Stimulated activated CD8-positive, alpha-beta memory T cell treated with anti-CD3 and anti-CD28 coated beads, Interleukin-2, amount 100 ng/mL, for 1 hour (primary cell): ENCODE data around the gene FAIM2.

Experiments
- DNase-seq, 2 donors: peaks; one replicate each; pipeline ENCODE4 v3.0.0-alpha.2; 2020; ENCODE audit warnings: low read depth in 2 of 2

Gene FAIM2

DNA sequence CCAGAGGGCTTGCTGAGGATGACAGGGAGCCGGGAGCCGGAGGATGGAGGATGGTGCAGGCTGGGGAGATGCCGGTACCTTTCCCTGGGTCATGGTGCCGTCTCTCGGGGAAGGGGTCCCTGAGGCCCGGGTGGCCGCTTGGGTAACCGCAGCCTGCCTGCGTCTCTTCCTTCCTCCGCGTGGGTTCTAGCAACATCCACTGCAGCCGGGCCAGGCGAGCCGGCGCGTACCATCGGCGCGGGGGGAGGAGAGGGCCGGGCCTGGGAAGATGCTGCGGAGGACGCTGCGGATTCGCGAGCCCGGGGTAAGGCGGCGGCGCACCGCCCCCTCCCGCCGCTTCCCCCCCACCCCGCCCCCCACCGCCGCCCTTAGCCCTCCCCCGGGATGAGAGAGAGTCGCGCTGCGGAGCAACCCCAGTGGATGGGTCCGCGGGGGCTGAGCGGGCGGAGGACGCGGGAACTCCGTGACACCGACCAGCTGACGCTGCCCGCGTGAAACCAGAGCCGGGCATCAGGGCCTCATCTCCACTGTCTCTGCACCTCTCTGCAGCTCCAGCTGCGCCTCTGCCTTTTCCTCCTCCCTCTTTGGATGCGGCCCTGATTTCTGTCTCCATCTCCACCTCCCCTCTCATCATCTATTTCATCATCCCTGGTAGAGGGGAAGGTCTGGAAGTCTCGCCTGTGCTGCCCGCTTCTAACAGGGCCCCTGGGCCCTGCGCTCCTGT is at the start of gene FAIM2:
TSS of gene FAIM2 (minus strand) at position 201 of the 724 bp plus-strand sequence. CDS start at position 93, 108 bp downstream.
- DNase-seq, result peak in 1 of 2 donors; percentile 8

DNA sequence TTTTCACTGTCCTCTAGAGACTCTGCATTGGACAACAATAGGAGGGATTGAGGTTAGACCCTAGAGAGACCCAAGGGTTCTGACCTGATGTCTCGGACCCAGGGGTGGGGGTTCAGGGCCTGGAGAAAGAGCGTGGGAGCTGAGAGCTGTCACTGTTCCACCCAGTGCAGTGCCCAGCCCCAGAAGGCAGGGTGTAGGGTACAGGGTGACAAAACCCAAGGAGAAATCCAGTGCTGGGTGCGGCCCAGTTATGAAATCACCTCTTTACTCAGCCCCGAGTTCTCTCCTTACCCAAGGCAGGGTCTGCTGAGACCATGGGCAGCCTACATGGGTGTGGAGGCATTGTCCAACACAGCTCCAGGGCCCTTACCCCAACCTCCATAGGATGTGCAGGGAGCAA is 49.5 kb upstream of the FAIM2 start:
- no peak for DNase-seq

DNA sequence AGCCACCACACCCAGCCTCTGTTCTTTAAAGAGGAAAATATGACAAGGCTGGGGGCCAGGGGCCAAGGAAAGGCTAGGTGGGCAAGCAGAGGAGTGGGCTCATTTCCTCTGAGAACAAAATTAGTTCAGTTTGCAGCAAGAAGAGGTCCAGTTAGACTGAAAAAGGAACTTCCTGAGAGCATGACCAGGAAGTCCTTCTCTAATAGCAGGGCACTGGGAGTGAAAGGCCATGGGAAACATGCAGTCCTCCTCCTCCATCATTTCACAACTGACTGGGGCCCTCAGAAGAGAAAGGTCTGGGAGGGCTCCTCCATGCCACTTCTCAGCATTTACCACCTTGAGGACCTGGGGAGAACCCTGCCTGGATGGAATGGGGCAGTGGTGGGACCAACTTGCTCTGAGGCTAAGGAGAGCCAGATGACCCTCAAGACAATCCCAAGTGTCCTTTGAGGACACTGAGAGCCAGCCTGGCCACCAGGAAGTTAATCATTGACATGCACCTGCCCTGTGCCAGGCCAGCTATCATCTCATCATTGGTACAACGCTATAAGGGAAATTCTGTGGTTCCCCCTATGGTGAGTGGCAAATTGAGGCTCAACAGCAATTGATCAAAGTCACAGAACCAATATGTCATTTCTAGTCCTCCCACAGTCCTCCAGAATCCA is 48.8 kb upstream of the FAIM2 start:
- no peak for DNase-seq

- DNase-seq, result no peak
Observed at GRCh38 chr12:49951411-49952240, 47.9 kb upstream of the FAIM2 start.

DNA sequence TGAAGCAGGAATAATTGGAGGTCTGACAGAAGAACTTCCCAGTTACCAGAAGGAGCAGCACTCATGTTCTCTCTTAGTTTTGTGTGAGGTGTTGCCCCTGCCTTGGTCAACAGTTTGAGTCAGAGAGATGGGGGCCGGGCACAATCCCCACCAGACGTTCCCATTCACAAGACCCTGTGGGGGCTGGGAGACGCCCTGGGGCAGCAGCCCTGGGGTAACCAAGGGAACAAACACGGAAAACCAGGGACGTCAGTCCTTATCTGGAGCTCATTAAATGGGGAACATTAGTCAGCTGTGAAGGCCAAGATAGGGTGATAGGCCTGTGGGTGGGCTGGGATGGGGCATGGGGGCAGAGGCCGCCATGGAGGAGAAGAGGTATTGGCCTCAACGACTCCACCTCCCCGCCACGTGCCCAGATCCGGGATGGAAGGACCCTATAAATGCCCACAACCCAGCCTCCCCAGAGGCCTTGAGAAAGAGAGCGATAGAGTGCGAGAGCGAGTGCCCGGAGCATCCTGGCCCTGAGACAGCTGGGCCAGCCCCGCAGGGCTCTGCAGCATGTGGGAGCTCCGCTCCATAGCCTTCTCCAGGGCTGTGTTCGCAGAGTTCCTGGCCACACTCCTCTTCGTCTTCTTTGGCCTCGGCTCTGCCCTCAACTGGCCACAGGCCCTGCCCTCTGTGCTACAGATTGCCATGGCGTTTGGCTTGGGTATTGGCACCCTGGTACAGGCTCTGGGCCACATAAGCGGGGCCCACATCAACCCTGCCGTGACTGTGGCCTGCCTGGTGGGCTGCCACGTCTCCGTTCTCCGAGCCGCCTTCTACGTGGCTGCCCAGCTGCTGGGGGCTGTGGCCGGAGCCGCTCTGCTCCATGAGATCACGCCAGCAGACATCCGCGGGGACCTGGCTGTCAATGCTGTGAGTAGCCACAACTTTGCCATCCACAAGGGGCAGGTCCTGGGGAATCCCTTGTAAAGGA is 46.9 kb upstream of the FAIM2 start, which contains the start of gene AQP2:
TSS of gene AQP2 (plus strand) at position 465 of the 979 bp plus-strand sequence. CDS start at position 559, 94 bp downstream.
- no peak for DNase-seq

GRCh38 chr12:49949866-49950265 is 46.2 kb upstream of the FAIM2 start:
- DNase-seq, result no peak

DNA sequence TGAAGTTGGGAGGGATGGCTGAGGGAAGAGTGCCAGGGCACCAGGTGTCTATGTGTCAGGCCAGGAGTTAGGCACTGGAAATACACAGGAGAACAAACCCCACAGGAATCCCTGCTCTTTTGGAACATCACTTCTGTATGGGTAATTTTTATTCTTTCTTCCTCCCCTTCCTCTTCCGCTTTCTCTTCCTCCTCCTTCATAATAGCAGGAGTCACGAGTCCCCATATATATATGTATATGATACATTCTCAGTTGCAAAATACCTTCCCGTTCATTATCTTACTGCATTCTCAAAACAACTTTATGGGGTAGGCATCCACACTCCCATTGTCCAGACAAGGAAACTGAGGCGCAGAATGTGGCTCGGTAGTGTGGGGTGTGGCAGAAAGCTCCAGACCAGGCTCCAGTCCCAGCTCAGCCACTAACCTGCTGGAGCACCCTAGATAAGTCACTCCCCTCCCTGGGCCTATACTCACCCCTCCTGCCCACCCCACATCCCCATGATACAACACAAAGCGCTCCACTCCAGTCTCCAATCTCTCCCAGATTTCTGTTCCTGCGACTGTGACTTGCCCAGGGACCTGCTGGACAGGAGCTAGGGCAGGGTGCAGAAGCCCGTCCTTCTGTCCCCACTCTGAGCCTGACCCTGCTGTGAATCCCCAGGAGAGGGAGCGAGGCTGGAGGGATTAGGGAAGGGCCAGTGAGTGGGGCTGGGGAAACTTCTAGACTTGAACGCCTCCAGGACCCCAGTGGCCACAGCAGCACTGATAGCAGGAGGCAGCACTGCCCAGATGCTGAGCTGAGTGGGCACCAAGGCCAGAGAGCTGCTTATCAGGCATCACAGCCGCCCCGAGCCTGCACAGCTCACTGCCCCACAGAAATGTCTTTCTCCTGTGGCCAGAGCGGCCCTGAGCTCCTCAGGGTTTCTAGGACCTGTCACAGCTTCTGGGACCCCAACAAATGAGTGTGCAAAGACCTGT is 45.5 kb upstream of the FAIM2 start:
- DNase-seq, result no peak

- DNase-seq, result no peak
Observed at GRCh38 chr12:49947593-49948226, 44.0 kb upstream of the FAIM2 start.

- no peak for DNase-seq
Observed at GRCh38 chr12:49946497-49946896, 42.8 kb upstream of the FAIM2 start.

GRCh38 chr12:49946086-49946485 is 42.4 kb upstream of the FAIM2 start:
- DNase-seq, result no peak

GRCh38 chr12:49945394-49946080 is 41.8 kb upstream of the FAIM2 start:
- peak; percentile 62 to 68 for DNase-seq

DNA sequence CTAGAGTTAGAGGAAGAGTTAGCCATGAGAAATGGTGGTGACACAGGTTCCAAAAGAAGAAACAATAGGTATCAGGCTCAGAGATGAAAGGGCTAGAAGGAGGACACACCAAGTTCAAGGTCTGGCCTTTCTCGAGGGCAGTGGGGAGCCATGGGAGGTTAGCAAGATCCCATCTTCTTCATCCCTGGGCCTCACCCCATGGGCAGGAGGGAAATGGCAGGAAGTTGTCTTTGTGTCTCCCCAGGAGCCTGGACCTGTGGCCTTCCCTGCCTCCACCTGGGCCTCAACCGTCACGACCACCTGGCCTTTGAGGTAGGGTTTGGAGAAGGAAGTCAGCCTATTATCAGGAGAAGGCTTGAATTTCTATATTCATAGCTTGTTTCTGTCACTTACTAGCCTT is 41.0 kb upstream of the FAIM2 start:
- DNase-seq, result no peak

DNA sequence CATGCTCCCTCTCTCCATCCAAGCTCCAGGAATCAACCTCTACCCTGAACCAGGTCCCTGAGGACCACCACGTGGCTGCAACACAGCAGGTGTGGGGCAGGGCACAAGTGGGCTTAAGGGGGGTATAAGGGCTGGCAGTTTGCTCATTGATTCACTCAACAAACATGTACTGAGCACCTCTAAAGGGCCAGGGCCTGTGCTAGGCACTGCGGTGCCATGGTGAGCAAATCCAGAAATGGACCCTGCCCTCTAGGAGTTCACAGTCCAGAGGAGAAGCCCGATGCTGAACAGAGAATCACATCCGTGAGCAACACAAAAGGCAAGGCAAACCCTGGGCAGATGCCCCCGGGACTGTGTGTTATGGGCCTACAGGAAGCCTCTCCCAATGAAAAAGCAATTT is 40.3 kb upstream of the FAIM2 start:
- DNase-seq, result no peak

GRCh38 chr12:49943625-49943960 is 39.9 kb upstream of the FAIM2 start:
- DNase-seq, result no peak

DNA sequence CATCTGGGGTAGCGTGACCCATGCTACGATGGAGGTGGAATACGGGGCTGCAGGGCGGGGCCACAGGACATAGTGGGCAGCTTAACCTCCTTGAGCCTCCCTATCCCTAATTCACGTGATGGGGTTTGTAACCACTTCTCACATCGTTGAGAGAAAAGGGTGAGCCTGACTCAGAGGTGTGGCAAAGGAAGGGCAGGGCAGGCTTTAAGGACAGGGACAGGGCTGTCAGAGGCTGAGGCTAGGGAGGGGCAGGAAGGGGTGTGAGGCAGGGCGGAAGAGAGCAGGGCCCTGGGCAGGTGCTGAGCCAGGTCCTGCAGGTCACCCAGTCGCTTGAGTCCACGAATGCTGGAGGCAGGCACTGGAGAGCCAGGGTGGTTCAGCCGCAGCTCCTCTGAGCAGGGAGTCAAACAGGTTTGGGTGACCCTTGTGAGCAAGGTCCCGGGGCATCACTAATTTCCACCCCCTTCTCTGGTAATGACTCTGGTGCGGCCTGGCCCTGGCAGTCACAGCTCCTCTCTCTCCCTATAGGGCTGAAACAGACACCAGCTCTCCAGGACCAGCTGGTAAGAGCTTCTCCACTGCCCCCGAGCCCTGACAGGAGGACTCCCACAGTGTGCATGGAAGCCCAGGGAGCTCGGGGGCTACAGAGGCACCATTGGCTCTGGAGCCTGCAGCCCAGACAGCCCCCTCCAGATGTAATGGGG is 39.4 kb upstream of the FAIM2 start:
- no peak for DNase-seq

- DNase-seq, result no peak
Observed at GRCh38 chr12:49942512-49942893, 38.8 kb upstream of the FAIM2 start.

GRCh38 chr12:49941556-49942511 is 38.1 kb upstream of the FAIM2 start:
- DNase-seq, result no peak
